GM06990 (cell line): Measurements from ENCODE around the gene LPP.

Source experiments
- DNase-seq: peaks from one replicate; pipeline ENCODE4 v3.0.0-alpha.2; 2011; ENCODE audit not compliant: insufficient read length; ENCODE audit errors: extremely low read depth
- H3K27me3 ChIP-seq: replicated peaks from 2 replicates; pipeline ENCODE4 v1.6.0; 2011; ENCODE audit warnings: low read length; ENCODE audit not compliant: control insufficient read depth, insufficient read depth
- H3K36me3 ChIP-seq: 2 replicates; pipeline ENCODE4 v1.5.1; 2011; ENCODE audit warnings: low read length; ENCODE audit not compliant: control insufficient read depth, insufficient read depth
- H3K4me3 ChIP-seq: replicated peaks from 2 replicates; pipeline ENCODE4 v1.5.1; 2011; ENCODE audit warnings: low read depth, mild to moderate bottlenecking, control low read depth, low read length
- TF ChIP-seq, protein P1 (sequence below): IDR thresholded peaks from 2 replicates; pipeline ENCODE4 v1.5.1; 2011; ENCODE audit warnings: low read length, control low read depth, mild to moderate bottlenecking, inconsistent platforms; ENCODE audit not compliant: insufficient read depth, poor library complexity, severe bottlenecking

LPP gene

DNA sequence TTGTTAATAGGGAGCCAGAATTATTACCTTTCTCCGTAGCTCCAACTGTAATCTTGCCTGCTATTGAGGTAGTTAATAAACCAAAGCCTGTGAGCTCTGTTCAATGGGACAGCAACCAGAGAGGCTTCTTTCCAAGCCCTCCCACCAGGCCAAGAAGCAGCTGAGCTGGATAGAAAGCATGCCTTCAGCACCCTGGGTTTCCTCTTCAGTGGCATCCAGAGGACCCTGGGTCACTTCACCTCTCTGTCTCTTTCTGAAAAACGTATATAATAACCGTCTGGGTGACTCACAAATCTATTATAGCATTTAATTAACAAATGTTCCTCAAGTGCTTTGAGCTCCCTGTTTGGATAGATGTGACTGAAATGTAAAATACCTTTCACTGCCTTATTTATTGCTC lies 420.0 kb downstream of the LPP start:
- TF ChIP-seq, protein P1, sequence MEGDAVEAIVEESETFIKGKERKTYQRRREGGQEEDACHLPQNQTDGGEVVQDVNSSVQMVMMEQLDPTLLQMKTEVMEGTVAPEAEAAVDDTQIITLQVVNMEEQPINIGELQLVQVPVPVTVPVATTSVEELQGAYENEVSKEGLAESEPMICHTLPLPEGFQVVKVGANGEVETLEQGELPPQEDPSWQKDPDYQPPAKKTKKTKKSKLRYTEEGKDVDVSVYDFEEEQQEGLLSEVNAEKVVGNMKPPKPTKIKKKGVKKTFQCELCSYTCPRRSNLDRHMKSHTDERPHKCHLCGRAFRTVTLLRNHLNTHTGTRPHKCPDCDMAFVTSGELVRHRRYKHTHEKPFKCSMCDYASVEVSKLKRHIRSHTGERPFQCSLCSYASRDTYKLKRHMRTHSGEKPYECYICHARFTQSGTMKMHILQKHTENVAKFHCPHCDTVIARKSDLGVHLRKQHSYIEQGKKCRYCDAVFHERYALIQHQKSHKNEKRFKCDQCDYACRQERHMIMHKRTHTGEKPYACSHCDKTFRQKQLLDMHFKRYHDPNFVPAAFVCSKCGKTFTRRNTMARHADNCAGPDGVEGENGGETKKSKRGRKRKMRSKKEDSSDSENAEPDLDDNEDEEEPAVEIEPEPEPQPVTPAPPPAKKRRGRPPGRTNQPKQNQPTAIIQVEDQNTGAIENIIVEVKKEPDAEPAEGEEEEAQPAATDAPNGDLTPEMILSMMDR: no peak
- H3K27me3 ChIP-seq: no peaks in the 10 kb centered on the region
- H3K36me3 ChIP-seq: no peaks in the 10 kb centered on the region
- H3K4me3 ChIP-seq: no peak overlapping the region
- DNase-seq: no peak

DNA sequence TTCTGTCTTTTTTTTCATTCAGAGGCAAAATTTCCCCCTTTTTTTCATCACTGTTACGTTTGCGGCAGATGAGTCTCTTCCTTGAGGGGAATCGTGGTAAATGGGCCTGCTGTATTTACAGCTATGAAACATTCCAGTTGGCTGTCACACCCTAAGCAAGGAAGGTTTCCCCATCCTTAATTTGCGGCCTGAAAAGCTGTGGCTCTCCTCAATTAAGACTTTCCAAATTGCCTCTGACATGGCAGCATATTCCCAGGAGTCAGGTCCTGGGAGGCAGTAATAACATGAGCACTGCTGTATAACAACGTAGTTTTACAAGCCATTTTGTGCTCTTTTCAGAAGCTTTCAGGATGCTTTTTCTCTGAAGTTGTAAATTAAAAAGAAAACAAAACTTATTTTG lies 420.9 kb downstream of the LPP start:
- Histone ChIP-seq H3K4me3 (no peak overlapping the region), H3K36me3 (no peaks in the 10 kb centered on the region), H3K27me3 (no peaks in the 10 kb centered on the region)
- TF ChIP-seq, protein P1: no peak
- no peak for DNase-seq

DNA sequence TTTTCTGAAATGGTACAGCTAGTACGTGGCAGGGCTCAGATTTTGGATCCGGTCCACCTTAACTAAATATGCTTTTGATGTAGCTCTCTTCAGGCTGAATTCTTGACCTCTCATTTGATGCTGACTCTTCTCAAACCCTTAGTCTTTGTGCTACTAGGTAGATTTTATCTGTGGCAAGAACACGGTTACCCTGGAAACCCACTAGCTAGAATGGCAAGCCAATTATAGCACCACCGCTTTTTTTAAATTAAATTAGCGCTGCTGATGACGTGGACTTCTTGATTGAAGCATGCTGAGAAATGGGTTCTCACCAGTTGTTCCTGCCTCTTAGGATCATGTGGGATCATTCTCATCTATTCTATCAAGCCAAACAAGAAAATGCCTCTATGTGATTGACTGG lies 421.5 kb downstream of the LPP start:
- no peaks in the 10 kb centered on the region for H3K36me3 ChIP-seq
- no peak overlapping the region for H3K4me3 ChIP-seq
- TF ChIP-seq, protein P1: no peak
- no peak for DNase-seq
- H3K27me3 ChIP-seq: no peaks in the 10 kb centered on the region

DNA sequence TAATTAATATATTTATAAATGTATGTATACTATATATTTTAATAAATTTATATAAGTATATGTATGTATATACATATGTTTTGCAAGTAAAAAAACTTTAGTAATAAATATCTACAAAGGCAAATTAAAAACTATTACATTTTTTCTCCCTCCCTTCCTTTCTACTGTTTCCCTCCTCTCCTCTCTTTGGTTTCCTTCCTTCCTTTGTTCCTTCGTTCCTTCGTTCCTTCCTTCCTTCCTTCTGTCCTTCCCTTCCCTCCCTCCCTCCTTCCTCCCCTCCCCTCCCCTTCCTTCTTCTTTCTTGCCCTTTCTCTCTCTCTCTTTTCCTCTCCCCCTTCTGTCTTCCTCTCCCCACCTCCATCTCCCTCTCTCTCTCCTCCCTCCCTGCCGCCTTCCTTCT lies 423.6 kb downstream of the LPP start:
- H3K4me3 ChIP-seq: no peak overlapping the region

DNA sequence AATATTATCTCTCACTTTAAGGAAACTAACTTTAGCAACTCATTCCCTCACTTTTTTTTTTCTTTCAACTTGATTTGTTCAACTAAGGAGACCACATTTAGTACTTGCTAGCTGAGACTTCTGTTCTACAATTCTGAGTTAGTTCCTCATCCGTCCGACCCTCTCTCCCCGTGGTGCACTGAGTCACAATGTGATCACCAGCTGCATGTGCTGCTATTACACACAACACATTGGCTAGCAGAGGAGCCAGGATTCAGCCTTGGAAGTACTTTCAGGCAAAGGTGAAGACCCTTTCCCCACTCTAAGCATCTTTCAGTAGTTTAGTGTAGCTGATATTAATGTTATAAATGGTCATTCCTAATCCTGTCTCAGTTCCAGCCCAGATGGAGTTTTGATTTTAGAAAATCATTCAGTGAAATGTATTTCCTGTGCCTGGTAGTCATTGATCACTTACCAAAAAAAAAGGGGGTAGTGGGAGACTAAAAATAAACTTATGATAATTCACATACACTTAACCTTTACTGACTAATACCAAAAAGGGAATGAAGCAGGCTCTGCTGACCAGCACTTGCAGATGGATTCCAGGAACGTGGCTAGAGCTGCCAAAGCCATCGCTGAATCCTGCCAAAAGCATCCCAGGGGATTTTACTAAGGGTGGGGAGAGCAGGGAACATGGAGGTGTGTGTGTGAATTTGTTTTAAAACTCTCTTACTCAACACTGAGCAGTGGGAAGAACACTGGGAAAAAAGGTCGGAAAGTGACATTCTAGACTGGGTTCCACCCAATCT lies 424.8 kb downstream of the LPP start:
- TF ChIP-seq, protein P1: no peak
- Histone ChIP-seq H3K36me3 (no peaks in the 10 kb centered on the region), H3K27me3 (no peaks in the 10 kb centered on the region; the same call in 1 of the 2 replicates), H3K4me3 (no peak overlapping the region)
- no peak for DNase-seq

More for the DNA sequence above, 423.6 kb downstream of the LPP start:
- TF ChIP-seq, protein P1: no peak
- Histone ChIP-seq H3K36me3 (no peaks in the 10 kb centered on the region), H3K27me3 (no peaks in the 10 kb centered on the region)
- no peak for DNase-seq
